HepG2 (cell line): ENCODE measurements around the gene ZBTB32.

Experiments
- GABPB1 ChIP-seq: IDR thresholded peaks from 2 replicates; pipeline ENCODE4 v1.6.1; 2016; ENCODE audit warnings: mild to moderate bottlenecking, missing genetic modification reagents, moderate library complexity, missing compliant biosample characterization
- MAX ChIP-seq: IDR thresholded peaks from 2 replicates; pipeline ENCODE4 v1.6.1; 2012; ENCODE audit warnings: inconsistent platforms
- ZNF180 ChIP-seq: sonication (generic); formaldehyde crosslinking; IDR thresholded peaks from 2 replicates; pipeline ENCODE4 v1.4.0; 2020; ENCODE audit warnings: low read depth, missing genetic modification reagents, borderline replicate concordance

GRCh38 chr19:35738021-35738886 lies 33.9 kb downstream of the ZBTB32 start:
- TF ChIP-seq MAX (no peak), ZNF180 (CRISPR knock-in tag) (no peak), GABPB1 (CRISPR knock-in tag) (no peak)
